Epithelial cell of esophagus (primary cell): ENCODE results near the gene FLNB.

Experiments
- DNase-seq: peaks from one replicate; pipeline ENCODE4 v3.0.0; 2010; ENCODE audit warnings: low read depth
- H3K4me3 ChIP-seq: 2 replicates; pipeline ENCODE4 v1.5.1; 2011; ENCODE audit warnings: mild to moderate bottlenecking, low read length, control low read depth
- CTCF ChIP-seq: IDR thresholded peaks from 2 replicates; pipeline ENCODE4 v1.5.1; 2011; ENCODE audit warnings: low read depth, mild to moderate bottlenecking, low read length, control low read depth, inconsistent platforms; ENCODE audit not compliant: insufficient read depth; ENCODE audit errors: missing control alignments

Gene FLNB

GRCh38 chr3:58206406-58207011 is 198.3 kb downstream of the FLNB start:
- no peak overlapping the region for H3K4me3 ChIP-seq
- no peak for TF ChIP-seq CTCF
- peak; percentile 81 for DNase-seq

- no peak overlapping the region for H3K4me3 ChIP-seq
- no peak for DNase-seq
- TF ChIP-seq CTCF: no peak
These were observed 199.7 kb downstream of the FLNB start for GRCh38 chr3:58207954-58208353.

GRCh38 chr3:58209933-58210332 is 201.7 kb downstream of the FLNB start:
- no peak for DNase-seq
- TF ChIP-seq CTCF: no peak
- no peak overlapping the region for H3K4me3 ChIP-seq

- H3K4me3 ChIP-seq: no peak within 1 kb of the TSS
- TF ChIP-seq CTCF: no peak
- no peak for DNase-seq
These were observed 202.7 kb downstream of the FLNB start, which contains the start of gene DNASE1L3 for GRCh38 chr3:58210761-58211460. TSS of gene DNASE1L3 (minus strand) at chr3:58210972. CDS start at chr3:58210906, 66 bp downstream.

GRCh38 chr3:58214484-58215316 is 206.5 kb downstream of the FLNB start:
- no peak for TF ChIP-seq CTCF
- H3K4me3 ChIP-seq: no peak overlapping the region
- DNase-seq: peak; percentile 99

- H3K4me3 ChIP-seq: no peak overlapping the region
- no peak for TF ChIP-seq CTCF
- DNase-seq: no peak
These were observed 207.2 kb downstream of the FLNB start for GRCh38 chr3:58215317-58216025.
